IPS-18c (cell line): ENCODE results near the gene NAIF1.
"Not testable (repeated sequence)": the region's sequence is repeated elsewhere in the genome, so short reads cannot be mapped to it uniquely, and the experiment has no call there.

Source experiments
- H3K4me3 ChIP-seq: 2 replicates; pipeline ENCODE4 v1.7.0; 2013; ENCODE audit warnings: low read depth, mild to moderate bottlenecking, low read length, moderate library complexity; ENCODE audit not compliant: insufficient read depth
- H3K9me3 ChIP-seq: one replicate; pipeline ENCODE4 v1.6.1; 2013; ENCODE audit warnings: mild to moderate bottlenecking, low read length, moderate library complexity; ENCODE audit not compliant: control insufficient read depth, insufficient read depth

NAIF1 gene

DNA sequence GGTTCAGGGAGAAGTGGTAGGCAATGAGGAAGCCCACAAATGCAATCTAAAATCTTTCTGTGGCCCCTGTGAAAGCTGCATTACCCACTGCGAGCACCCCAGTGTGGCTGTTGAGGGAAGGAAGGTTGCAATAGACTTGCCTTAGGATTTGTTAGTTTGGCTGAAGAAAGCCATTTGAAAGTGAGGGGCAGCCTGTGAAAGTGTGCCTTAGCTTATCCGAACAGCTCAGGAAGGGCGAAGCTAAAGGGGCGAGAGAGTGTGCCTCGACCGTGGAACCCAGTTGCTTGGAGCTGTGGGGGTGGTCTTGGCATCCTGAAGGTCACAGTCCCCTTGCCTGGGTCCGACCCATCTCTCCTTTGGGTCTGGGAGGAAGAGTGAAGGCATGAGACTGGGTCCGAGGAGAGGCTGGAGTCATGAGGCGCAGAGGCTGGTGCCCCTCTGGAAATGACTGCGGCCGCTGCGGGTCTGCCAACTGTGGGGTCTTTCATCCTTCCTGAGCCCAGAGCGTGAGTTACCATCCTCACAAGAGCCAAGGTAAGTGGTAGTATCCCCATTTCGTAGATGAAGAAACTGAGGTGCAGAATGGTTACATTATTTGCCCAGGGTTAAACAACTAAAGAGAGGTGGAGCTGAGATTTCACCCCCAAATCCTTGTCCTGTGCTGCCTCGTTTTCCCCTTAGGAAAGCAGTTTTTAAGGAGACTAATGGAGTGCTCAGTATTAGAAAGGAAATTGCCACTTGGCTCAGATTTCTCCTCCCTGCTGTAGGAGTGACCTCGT lies 25.3 kb upstream of the NAIF1 start:
- Histone ChIP-seq H3K4me3 (no peak overlapping the region), H3K9me3 (no peaks in the 10 kb centered on the region)

DNA sequence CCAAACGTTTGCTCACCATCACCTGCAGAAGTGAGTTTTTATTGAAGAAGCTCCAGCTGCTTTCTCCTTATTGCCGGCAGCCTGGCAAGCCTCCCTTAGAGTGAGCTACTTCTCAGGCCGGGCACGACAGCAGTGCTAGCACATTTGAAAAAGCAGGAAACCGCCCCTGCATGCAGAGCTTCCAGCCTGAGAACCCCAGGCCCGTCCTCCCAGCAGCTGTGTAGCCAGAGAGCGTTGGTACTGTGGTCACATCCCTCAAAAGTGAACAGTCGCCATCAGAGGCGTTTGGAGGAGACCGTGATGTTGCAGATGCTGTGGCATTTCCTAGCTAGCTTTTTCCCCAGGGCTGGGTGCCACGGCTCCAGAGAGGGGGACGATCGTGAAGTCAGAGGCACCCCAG lies 24.5 kb upstream of the NAIF1 start:
- Histone ChIP-seq H3K9me3 (no peaks in the 10 kb centered on the region), H3K4me3 (no peak overlapping the region)

GRCh38 chr9:128091144-128091543 lies 24.0 kb upstream of the NAIF1 start:
- no peaks in the 10 kb centered on the region for H3K9me3 ChIP-seq
- H3K4me3 ChIP-seq = no peak overlapping the region; the same call in 1 of the 2 replicates

DNA sequence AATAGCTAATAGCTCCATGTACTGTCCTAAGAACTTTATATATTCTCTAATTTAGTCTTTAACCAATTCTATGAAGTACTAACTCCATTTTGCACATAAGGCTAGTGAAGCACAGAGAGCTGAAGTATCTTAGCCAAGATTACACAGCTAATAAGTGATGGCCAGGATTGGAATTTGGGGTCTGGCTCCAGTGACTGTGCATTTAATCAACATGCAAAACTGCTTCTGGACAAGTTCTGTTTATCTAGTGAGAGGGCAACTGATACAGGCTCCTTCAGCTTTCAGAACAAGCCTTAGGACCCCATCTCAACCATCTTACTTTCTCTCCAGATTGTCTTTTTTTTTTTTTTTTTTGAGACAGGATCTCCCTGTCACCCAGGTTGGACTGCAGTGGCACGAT lies 22.2 kb upstream of the NAIF1 start:
- Histone ChIP-seq H3K4me3 (no peak overlapping the region; the same call in 1 of the 2 replicates), H3K9me3 (no peaks in the 10 kb centered on the region)

DNA sequence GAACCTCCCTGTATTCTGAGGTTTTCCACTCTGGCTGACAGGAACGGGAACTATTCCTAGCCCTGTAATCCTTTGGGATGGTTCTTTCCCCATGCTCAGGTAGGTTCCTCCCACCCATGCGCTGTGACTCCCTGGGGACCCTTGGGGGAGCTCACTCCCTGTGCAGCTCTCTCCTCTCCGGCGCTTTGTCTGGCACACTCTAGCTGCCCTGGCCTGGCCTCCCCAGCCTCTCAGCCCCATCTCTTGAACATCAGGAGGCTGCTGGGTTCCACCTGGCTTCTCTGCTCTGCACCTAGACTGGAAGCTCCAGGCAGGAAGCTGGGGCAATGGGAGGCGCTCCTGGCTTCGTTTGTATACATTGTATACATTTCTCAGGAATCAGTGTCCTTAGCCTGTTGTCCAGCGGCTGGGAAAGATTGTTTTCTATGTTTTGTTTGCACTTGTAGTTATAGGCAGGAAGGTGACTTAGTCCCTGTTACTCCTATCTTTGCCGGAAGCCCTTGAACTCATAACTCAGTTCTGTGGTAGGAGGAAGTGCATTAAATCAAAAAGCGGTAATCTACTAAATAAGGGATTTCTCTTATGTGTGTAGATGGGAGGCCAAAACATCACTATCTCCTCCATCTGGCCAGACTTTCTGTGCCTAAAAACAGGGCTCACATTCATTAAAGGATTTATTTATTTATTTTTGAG lies 21.3 kb upstream of the NAIF1 start:
- no peak overlapping the region for H3K4me3 ChIP-seq
- H3K9me3 ChIP-seq = no peaks in the 10 kb centered on the region

DNA sequence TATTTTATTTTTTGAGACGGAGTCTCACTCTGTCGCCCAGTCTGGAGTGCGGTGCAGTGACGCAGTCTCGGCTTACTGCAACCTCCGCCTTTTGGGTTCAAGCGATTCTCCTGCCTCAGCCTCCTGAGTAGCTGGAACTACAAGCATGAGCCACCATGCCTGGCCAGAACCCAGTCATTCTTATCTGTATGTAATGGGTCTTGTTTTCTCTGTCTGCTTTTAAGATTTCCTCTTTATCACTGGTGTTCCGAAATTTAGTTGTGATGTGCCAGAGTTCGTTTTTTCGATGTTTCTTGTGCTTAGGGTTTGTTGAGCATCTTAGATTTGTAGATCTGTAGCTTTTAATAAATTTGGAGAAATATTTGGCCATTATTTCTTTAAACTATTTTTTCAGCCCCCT lies 20.1 kb upstream of the NAIF1 start:
- no peaks in the 10 kb centered on the region for H3K9me3 ChIP-seq

GRCh38 chr9:128085943-128086342 lies 18.8 kb upstream of the NAIF1 start:
- no peak overlapping the region for H3K4me3 ChIP-seq

More for the DNA sequence above, 20.1 kb upstream of the NAIF1 start:
- H3K4me3 ChIP-seq = no peak overlapping the region

DNA sequence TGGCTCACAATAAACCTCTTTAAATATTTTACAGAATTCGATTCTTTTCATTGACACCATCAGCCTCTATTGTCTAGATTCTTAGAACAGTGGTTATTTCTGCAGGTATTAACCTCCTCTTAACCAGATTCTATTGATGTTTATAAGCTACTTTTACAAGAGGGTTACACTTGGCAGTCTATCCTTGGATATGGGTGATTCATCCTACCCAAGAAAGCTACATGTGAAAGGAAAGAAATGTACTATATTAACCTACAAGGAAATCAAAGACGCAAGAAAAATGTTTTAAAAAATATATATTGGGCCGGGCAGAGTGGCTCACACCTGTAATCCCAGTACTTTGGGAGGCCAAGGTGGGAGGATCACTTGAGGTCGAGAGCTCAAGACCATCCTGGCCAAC lies 17.6 kb upstream of the NAIF1 start:
- no peaks in the 10 kb centered on the region for H3K9me3 ChIP-seq
- H3K4me3 ChIP-seq = no peak overlapping the region

More at GRCh38 chr9:128085943-128086342, 18.8 kb upstream of the NAIF1 start:
- no peaks in the 10 kb centered on the region for H3K9me3 ChIP-seq

- no peaks in the 10 kb centered on the region for H3K9me3 ChIP-seq
- no peak overlapping the region for H3K4me3 ChIP-seq
Observed at GRCh38 chr9:128082151-128082550, 15.0 kb upstream of the NAIF1 start.

DNA sequence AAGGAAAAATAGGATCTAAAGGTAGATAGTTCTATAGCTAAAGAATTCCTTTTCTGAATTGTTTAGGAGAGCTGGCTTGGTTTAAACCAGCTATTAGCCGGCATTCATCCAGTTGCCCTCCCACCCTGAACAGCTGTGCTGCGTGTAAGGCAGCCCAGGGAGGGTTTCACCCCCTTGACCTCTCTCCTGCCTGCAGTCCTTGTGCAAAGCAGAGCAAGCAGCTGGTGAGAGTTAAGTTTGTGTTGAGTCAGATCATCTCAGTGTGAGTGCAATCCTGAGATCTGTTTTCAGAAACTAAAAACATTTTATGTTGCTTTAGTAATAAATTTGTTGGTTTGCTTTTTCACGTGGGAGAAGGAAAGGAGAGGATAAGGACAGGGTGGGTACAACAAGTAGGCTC lies 13.9 kb upstream of the NAIF1 start:
- no peaks in the 10 kb centered on the region for H3K9me3 ChIP-seq

DNA sequence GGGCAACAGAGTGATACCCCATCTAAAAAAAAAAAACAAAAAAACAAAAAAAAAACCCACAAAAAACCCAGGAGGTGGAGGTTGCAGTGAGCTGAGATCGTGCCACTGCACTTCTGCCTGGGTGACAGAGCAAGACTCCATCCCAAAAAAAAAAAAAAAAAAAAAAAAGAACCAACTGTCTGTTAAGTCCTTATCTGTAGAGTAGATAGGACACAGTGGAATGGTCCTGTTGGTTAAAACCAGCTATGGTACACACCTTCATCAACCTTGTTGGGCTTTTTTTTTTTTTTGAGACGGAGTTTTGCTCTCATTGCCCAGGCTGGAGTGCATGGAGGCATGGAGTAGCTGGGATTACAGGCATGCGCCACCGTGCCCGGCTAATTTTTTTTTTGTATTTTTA lies 13.1 kb upstream of the NAIF1 start:
- H3K9me3 ChIP-seq = no peaks in the 10 kb centered on the region
- H3K4me3 ChIP-seq = no peak overlapping the region

More for the DNA sequence above, 13.9 kb upstream of the NAIF1 start:
- H3K4me3 ChIP-seq = no peak overlapping the region

DNA sequence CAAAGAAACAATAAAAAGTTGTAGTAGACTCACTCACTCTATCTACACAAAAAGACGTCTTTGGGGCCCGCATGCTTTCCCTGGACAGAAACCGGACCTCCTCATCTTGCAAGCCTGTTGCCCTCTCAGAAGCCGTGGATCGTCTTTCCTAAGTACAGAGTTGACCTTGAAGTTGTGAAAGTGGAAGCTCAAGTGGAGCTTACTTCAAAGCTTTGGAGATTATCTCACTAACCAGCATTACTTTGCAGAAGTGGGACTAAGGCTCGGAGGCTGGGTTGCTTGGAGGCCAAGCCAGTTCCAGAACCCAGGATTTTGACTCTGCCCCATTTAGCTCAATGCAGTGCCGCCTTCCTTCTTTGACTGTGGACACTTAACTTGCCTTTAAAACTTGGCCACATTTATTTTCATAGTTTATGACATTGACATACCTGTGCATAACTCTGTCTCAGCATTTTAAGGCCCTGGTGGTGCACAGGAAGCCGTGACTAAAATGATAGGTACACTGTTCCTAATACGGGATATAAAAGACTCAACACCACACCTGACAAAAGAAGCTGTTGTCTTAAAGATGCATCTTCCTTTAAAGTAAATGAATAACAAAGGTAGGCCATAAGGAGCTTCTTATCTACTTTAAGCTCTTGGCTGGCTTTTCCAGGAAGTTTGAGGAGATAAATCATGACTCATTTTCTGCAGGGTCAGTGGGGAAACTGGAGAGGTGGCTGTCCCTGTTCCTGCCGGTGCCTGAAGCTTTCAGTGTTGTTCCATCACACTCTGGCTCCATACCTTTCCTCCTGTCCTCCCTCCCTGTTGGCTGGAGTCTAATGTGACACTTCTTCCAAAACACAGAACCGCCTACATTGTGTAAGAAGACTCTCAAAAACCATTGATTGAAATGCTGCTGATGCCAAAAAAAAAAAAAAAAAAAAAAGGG lies 11.6 kb upstream of the NAIF1 start:
- Histone ChIP-seq H3K9me3 (no peaks in the 10 kb centered on the region), H3K4me3 (no peak overlapping the region)

GRCh38 chr9:128077847-128078503 lies 10.9 kb upstream of the NAIF1 start:
- Histone ChIP-seq H3K4me3 (no peak overlapping the region), H3K9me3 (no peaks in the 10 kb centered on the region)

DNA sequence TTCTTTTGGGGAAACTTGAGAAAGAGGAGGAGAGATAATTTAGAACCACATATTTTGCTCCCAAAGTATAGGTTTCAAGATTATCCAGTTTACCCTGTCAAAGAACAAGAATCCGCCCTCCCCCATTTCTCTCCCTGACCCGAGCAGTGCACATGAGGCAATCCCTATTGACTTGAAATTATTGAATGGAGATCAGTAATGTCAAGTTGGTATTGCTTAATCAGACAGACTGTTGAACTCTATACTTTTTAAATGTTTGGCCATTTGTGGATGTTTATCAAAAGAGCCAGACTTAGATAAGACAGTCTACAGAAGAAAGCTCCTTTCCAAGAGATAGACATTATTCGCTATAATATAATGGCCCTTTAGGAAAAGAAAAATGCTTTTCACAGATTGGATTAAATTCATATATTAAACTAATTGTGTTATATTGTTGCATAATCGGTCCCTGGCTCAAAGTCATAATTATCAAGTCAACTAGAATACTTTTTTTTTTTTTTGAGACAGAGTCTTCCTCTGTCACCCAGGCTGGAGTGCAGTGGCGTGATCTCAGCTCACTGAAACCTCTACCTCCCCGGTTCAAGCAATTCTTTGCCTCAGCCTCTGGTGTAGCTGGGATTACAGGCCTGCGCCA lies 6.2 kb upstream of the NAIF1 start:
- Histone ChIP-seq H3K9me3 (no peaks in the 10 kb centered on the region), H3K4me3 (no peak overlapping the region)

GRCh38 chr9:128072144-128073021 lies 5.3 kb upstream of the NAIF1 start:
- Histone ChIP-seq H3K4me3 (no peak overlapping the region; the same call in 1 of the 2 replicates), H3K9me3 (no peaks in the 10 kb centered on the region)

DNA sequence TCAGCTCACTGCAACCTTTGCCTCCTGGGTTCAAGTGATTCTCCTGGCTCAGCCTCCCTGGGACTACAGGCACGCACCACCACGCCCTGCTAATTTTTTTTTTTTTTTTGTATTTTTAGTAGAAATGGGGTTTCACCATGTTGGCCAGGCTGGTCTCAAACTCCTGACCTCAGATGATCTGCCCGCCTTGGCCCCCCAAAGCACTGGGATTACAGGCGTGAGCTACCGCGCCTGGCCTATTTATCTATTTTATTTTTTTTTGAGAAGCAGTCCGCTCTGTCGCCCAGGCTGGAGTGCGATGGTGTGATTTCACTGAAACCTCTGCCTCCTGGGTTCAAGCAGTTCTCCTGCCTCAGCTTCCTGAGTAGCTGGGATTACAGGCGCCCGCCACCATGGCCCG lies 4.4 kb upstream of the NAIF1 start:
- H3K9me3 ChIP-seq, H3K4me3 ChIP-seq: not testable (repeated sequence)
